ENCODE measurements around the gene ADH1A. TPM values are rescaled to one million over a fixed set of nuclear protein-coding genes. Genes with fewer than 3 reads are reported as not detected.

ADH1A gene
- total RNA-seq, 1 experiment from 2014 or later, result 0.21 TPM

GRCh38 chr4:99282731-99283130 lies 8.1 kb downstream of the ADH1A start:
- ChIA-PET POLR2A (no interaction called here), CTCF (no interaction called here)
- Mint-ChIP-seq H3K4me1 (ENCODE audit: insufficient read depth, unreplicated experiment) (no peaks in the 10 kb centered on the region), H3K27ac (ENCODE audit: low read depth, unreplicated experiment) (no peak overlapping the region), H3K4me3 (ENCODE audit: unreplicated experiment) (no peak overlapping the region), H3K27me3 (ENCODE audit: insufficient read depth, unreplicated experiment) (no peaks in the 10 kb centered on the region), H3K9me3 (ENCODE audit: unreplicated experiment) (no peaks in the 10 kb centered on the region), H3K36me3 (ENCODE audit: insufficient read depth, unreplicated experiment) (no peaks in the 10 kb centered on the region)
- DNase-seq (ENCODE audit: unreplicated experiment), result no peak
- intact Hi-C loops (cut with micrococcal nuclease), result no loop called here
- TF ChIP-seq CTCF (IDR thresholded peaks at IDR 0.05; ENCODE audit: unreplicated experiment), result no peak
- no TSS peak for BruUV-seq (replicated peaks)

- no TSS peak for BruUV-seq (replicated peaks)
- intact Hi-C loops (cut with micrococcal nuclease), result no loop called here
Observed at GRCh38 chr4:99281261-99281660, 9.5 kb downstream of the ADH1A start.

GRCh38 chr4:99276417-99276816 lies 14.4 kb downstream of the ADH1A start:
- Mint-ChIP-seq H3K36me3 (ENCODE audit: insufficient read depth, unreplicated experiment) (no peaks in the 10 kb centered on the region), H3K27ac (ENCODE audit: low read depth, unreplicated experiment) (no peak overlapping the region), H3K4me3 (ENCODE audit: unreplicated experiment) (no peak overlapping the region), H3K9me3 (ENCODE audit: unreplicated experiment) (no peaks in the 10 kb centered on the region), H3K27me3 (ENCODE audit: insufficient read depth, unreplicated experiment) (no peaks in the 10 kb centered on the region), H3K4me1 (ENCODE audit: insufficient read depth, unreplicated experiment) (no peaks in the 10 kb centered on the region)
- no peak for TF ChIP-seq CTCF (IDR thresholded peaks at IDR 0.05; ENCODE audit: unreplicated experiment)
- intact Hi-C loops (cut with micrococcal nuclease), result no loop called here
- ChIA-PET CTCF (interaction anchor here (0.8 kb wide), 1 partner anchor 129 kb away, joined by 5 read pairs; no protein-coding TSS in a partner anchor), POLR2A (interaction anchor here (1.0 kb wide), 1 partner anchor 14 kb away, joined by 3 read pairs; no protein-coding TSS in a partner anchor)
- BruUV-seq (replicated peaks), result no TSS peak
- DNase-seq (ENCODE audit: unreplicated experiment), result no peak

More at GRCh38 chr4:99281261-99281660, 9.5 kb downstream of the ADH1A start:
- ChIA-PET POLR2A (interaction anchor here (0.7 kb wide), 1 partner anchor 681 kb away, joined by 3 read pairs; no protein-coding TSS in a partner anchor), CTCF (no interaction called here)
- Mint-ChIP-seq H3K9me3 (ENCODE audit: unreplicated experiment) (no peaks in the 10 kb centered on the region), H3K36me3 (ENCODE audit: insufficient read depth, unreplicated experiment) (no peaks in the 10 kb centered on the region), H3K4me3 (ENCODE audit: unreplicated experiment) (no peak overlapping the region), H3K27ac (ENCODE audit: low read depth, unreplicated experiment) (no peak overlapping the region), H3K27me3 (ENCODE audit: insufficient read depth, unreplicated experiment) (no peaks in the 10 kb centered on the region), H3K4me1 (ENCODE audit: insufficient read depth, unreplicated experiment) (no peaks in the 10 kb centered on the region)
- no peak for TF ChIP-seq CTCF (IDR thresholded peaks at IDR 0.05; ENCODE audit: unreplicated experiment)
- no peak for DNase-seq (ENCODE audit: unreplicated experiment)

- no peaks in the 10 kb centered on the region for H3K9me3 Mint-ChIP-seq (ENCODE audit: unreplicated experiment)
- no TSS peak for BruUV-seq (replicated peaks)
Observed at GRCh38 chr4:99275885-99276284, 14.9 kb downstream of the ADH1A start.

More at GRCh38 chr4:99275885-99276284, 14.9 kb downstream of the ADH1A start:
- H3K27ac Mint-ChIP-seq (ENCODE audit: low read depth, unreplicated experiment), result no peak overlapping the region
- H3K4me1 Mint-ChIP-seq (ENCODE audit: insufficient read depth, unreplicated experiment), result no peaks in the 10 kb centered on the region
- CTCF ChIA-PET, result interaction anchor here (0.8 kb wide), 1 partner anchor 129 kb away, joined by 5 read pairs; no protein-coding TSS in a partner anchor
- intact Hi-C loops (cut with micrococcal nuclease), result no loop called here
- no peak for TF ChIP-seq CTCF (IDR thresholded peaks at IDR 0.05; ENCODE audit: unreplicated experiment)
- no peak overlapping the region for H3K4me3 Mint-ChIP-seq (ENCODE audit: unreplicated experiment)
- no peaks in the 10 kb centered on the region for H3K27me3 Mint-ChIP-seq (ENCODE audit: insufficient read depth, unreplicated experiment)
- no peaks in the 10 kb centered on the region for H3K36me3 Mint-ChIP-seq (ENCODE audit: insufficient read depth, unreplicated experiment)
- POLR2A ChIA-PET, result interaction anchor here (1.0 kb wide), 1 partner anchor 14 kb away, joined by 3 read pairs; no protein-coding TSS in a partner anchor
- no peak for DNase-seq (ENCODE audit: unreplicated experiment)
